Measurements from ENCODE around the gene C16orf54. TPM values are rescaled to one million over a fixed set of nuclear protein-coding genes. Genes with fewer than 3 reads are reported as not detected.

The C16orf54 gene
- under 0.01 TPM in 1 of 2 replicates, not detected in the other for total RNA-seq

GRCh38 chr16:29745853-29746345 is at the start of gene C16orf54:
C16orf54 (minus strand) TSS chr16:29745990; CDS start chr16:29744951, 1,039 bp downstream.

DNA sequence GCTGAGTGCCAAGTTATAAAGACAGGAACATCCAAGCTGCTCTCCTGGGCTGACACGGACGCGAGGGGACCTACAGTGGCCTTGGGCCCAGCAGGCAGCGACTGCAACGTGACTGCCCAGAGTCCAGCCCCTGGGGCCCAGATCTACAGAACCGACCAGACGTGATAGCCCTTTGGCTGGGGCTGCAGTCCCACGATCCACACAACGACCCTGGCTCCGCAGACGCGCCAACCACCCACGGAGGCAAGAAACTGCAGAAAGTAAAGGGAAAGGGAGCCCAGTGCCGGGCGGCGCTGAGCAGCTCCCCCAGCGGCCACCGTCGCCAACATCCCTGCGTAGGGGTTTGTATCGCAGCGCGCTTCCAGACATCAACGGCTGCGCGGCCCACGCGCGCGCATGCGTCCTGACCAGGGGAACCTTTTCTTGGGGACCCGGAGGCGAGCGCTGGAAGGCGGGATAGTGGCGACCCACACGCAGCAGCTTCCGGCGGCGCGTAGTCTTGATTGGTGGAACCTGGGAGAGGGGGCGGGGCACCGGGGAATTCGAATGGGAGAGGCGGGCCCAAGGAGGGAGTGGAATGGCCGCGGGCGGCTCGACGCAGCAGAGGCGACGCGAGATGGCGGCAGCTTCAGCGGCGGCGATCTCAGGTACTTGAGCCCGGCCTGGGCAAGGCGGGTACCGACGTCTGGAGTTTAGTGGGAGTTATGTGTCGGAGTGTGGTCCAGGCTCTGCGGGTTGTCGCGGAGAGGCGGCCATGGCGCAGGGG is 44.6 kb upstream of the C16orf54 start, which contains the start of gene KIF22:
Gene KIF22 (plus strand): TSS at position 569 of the 766 bp plus-strand sequence. CDS start 9 bp downstream, at position 578.

DNA sequence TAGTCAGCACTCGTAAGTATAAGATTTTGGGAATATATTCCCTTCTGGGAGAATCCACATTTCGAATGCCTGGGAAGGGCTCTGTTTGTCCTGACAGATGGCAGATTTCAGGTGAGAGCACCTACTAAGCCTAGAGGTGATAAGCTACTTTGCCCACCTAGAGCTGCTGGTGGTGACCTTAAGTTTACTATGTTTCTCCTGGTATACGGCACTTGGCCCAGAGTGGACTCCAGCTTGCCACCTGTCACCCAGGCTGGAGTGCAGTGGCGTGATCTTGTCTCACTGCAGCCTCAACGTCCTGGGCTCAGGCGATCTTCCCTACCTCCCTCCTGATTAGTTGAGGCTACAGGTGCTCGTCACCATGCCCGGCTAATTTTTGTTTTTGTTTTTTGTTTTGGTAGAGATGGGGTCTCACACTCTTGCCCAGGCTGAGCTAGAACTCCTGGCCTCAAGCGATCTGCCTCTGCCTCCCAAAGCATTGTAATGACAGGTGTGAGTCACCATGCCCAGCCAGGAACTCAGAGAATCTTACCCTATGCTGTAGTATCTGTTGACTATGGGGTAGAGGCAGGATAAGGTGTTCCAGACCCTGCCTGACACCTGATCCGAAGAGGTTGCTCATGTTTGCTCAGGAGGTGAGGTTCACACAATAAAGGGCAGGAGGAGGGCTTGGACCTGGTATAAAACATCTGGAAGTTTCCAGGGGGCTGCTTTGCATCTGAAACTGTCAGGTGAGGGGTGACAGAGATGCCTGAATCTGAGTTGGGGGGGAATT is 32.0 kb upstream of the C16orf54 start, which contains the start of gene ZG16:
Gene ZG16 (plus strand): TSS at position 681 of the 775 bp plus-strand sequence. CDS start 1,011 bp downstream, outside the sequence.

Other genes starting within 250 kb of the C16orf54 start
- 6.5 and 14.8 TPM in 2 replicates for gene NPIPB12, start 239.6 kb downstream of the C16orf54 start, total RNA-seq
- 0.25 and 0.49 TPM in 2 replicates for gene SPN, start 82.7 kb downstream of the C16orf54 start, total RNA-seq
- 124 and 265 TPM in 2 replicates for gene QPRT, start 66.8 kb downstream of the C16orf54 start, total RNA-seq
- not detected in 2 replicates for gene ZG16, start 32.3 kb upstream of the C16orf54 start, total RNA-seq
- 19.4 and 130 TPM in 2 replicates for gene KIF22, start 44.8 kb upstream of the C16orf54 start, total RNA-seq
- 482 and 486 TPM in 2 replicates for gene MAZ, start 60.5 kb upstream of the C16orf54 start, total RNA-seq
- 0.25 and 0.98 TPM in 2 replicates for gene PRRT2, start 66.2 kb upstream of the C16orf54 start, total RNA-seq
- gene PAGR1, start 70.2 kb upstream of the C16orf54 start, total RNA-seq = 19.9 and 38.3 TPM in 2 replicates
- gene MVP, start 74.5 kb upstream of the C16orf54 start, total RNA-seq = 178 and 255 TPM in 2 replicates
- gene CDIPT, start 117.2 kb upstream of the C16orf54 start, total RNA-seq = 94.5 and 128 TPM in 2 replicates
- 13.0 and 66.6 TPM in 2 replicates for gene SEZ6L2, start 153.6 kb upstream of the C16orf54 start, total RNA-seq
- 13.9 and 25.9 TPM in 2 replicates for gene ASPHD1, start 154.5 kb upstream of the C16orf54 start, total RNA-seq
- 11.4 and 12.5 TPM in 2 replicates for gene KCTD13, start 180.2 kb upstream of the C16orf54 start, total RNA-seq
- gene TMEM219, start 216.1 kb upstream of the C16orf54 start, total RNA-seq = 89.3 and 173 TPM in 2 replicates
- 32.3 and 39.7 TPM in 2 replicates for gene TAOK2, start 227.9 kb upstream of the C16orf54 start, total RNA-seq
- 5.7 and 21.7 TPM in 2 replicates for gene HIRIP3, start 249.6 kb upstream of the C16orf54 start, total RNA-seq